Fibroblast of skin of abdomen (primary cell): ENCODE data around the gene AJUBA.
A peak's percentile ranks its signal among the peaks of the same experiment; 100 is the strongest.
"Not testable (repeated sequence)": the region's sequence is repeated elsewhere in the genome, so short reads cannot be mapped to it uniquely, and the experiment has no call there.

Experiments
- DNase-seq: peaks from one replicate; pipeline ENCODE4 v3.0.0-alpha.2; 2013

Gene AJUBA

GRCh38 chr14:23006188-23006534, 23.8 kb upstream of the AJUBA start:
- no peak for DNase-seq

DNA sequence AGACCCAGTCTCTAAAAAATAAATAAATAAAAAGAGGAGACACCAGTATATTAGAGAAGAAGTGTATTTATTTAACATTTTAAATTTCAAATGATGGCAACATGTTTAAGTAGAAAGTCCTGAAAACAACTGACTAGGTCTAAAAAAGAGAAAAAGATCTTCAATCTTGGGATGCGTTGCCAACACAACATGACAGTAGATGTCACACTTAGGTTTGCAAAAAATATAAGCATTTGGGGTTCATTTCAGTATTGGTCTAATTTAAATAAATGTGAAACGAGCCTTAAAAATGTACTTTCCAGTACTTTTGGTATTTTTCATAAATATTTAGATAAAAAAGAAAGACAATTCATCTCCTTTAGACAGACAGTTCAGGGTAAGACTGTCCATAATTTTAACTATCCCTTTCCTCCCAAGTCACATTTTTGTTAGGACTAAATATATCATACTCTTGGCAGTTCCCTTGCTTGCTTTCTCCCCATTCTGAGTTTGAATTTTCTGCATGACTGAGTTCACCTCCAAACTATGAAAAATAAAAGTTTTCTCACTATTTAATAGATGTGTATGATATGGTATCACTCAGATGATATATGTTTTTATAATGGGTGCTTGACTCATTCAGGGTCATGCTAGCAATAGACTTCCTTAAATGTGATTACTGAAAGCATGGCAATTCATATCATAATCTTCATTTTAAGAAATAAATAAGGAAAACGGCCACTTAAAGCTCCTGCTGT, 23.3 kb upstream of the AJUBA start:
- no peak for DNase-seq

DNA sequence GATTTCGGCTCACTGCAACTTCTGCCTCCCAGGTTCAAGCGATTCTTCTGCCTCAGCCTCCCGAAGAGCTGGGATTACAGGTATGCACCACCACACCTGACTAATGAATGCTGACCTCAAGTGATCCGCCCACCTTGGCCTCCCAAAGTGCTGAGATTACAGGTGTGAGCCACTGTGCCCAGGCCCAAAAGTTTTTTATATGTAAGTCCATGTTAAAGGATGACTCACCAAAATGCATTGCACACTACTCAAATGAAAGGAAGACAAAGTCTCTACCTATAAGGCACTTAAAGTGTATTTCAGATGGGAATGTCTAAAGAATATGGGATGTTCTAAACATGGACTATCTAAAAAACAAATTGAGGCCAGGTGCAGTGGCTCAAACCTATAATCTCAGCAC, 21.9 kb upstream of the AJUBA start:
- DNase-seq = not testable (repeated sequence)

GRCh38 chr14:23002592-23002991, 20.2 kb upstream of the AJUBA start:
- DNase-seq = no peak

DNA sequence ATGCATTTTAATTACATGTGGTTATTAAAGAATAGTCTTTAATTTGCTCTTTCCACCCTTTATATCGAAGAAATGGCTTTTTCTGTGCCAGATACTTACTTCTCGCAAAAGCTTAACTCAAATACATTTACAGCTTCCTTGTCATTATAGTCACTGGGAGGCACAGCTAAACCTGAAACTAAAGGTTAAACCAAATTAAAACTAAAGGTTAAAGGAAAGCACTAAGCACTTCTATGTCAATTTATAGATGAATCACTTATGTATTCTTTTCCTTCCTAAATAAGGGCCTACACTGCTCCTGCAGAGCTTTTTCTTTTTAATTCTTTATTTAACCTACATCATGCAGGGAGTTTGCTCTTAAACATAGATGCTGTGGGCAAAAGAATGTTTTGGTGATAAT, 18.5 kb upstream of the AJUBA start:
- no peak for DNase-seq

DNA sequence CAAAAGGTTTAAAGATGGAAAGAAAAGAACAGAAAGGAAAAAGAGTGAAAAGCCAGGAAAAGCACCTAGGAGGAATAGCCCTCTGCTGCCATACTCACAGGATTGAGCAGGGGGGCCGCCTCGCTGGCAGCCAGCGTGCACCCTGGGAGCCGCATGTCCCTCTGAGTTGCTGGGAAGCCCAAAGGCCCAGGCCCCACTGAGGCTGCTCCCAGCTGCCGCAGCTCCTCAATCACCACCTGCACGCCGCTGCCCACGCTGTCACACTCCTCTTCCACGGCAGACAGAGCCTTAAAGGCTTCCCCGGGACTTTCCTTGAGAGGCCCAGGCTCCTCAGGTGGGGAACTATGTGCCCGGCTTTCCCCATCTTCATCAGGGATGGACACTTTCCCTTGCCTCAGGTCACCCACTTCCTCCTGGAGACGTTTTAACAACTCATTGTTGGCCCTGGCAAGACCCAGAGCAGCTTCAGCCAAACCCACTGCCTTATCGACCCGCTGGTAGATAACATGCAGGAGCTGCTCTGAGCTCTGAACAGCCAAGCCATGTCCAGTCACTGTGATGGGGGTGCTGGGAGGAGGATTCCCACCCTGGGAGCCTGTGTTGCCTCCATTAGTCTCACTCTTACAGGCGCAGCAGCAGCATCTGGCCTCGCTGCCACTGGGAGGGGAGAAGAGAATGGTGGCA, 16.1 kb upstream of the AJUBA start:
- DNase-seq = no peak

GRCh38 chr14:22997676-22998323, 15.4 kb upstream of the AJUBA start:
- DNase-seq = no peak

DNA sequence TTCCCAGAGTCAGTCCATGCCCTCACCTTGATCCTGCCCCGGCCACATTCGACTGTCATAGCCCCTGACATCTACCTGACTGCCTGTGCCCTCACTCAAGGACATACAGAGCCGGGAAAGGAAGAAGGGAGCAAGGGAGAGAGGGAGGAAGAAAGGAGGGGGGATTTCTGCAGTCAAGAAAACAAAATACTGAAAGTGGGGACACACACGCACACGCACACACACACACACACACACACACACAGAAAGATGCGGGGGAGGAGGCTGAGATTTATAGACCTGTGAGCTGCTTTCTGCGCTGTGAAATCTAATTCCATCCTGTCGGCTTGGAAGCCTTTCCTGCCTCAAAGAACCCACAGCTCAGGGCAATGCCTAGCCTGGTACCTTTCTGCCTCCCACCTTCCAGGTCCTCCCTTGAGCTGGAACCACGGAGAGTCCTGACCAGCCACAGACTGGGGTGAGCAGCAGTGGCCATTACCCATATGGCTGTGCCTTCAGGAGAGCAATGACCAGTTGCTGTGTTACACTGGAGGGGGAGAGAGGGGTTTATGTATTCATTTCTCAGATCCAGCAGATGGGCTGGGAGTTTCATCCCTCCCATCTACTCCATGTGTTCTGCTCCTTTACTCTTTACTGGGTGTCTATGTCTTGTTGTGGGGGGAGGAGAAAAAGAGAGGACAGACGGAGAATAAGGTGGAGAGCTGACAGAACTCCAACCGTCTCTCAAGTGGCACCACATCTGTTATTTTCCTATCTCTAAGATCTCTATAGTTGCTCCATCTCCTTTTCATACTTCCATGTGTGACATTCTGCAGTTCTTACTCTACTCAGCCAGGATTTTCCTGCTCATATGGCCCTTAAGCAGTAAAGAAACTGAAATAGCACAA, 14.7 kb upstream of the AJUBA start:
- peak; percentile 61 for DNase-seq

GRCh38 chr14:22995889-22996625, 13.7 kb upstream of the AJUBA start:
- no peak for DNase-seq

- DNase-seq = peak; percentile 68
Observed at GRCh38 chr14:22994762-22995275, 12.5 kb upstream of the AJUBA start.

DNA sequence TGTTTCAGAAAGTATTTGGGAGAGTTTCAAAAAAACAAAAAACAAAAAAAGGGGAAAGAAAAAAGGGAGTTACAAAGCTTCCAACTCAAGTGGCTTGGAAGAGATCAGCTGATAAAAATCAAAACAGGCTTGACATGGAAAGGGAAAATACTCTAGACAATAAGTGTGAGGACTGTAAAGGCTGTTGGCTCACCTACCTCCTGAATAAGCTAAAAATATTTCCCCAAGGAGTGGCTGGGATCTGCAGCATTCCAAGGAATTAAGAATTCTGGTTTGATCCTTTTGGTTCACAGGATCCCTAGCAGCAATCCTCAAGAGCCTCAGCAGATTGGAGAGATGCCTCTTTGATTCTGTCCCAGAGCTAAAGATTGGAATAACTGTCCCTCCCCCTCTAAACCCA, 11.2 kb upstream of the AJUBA start:
- DNase-seq = no peak

GRCh38 chr14:22991852-22992251, 9.5 kb upstream of the AJUBA start:
- no peak for DNase-seq

DNA sequence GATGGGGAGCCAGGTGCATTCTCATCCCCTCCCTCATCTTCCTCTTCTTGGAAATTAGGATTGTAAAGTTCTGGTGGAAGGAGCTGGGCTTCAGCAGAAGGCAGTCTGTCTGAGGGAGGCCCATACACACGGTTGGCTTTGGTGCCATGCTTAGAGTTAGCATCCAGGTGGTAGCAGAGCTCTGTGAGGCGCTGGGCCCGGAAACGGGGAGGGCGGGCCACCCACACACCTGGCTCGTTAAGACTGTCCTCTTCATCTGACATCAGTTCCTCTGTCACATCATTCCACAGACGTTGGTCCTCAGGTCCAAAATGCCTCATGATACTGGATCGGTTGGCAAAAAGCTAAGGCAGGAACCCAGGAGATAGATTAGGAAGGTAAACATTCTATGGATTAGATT, 4.9 kb upstream of the AJUBA start:
- no peak for DNase-seq

GRCh38 chr14:22986508-22987054, 4.2 kb upstream of the AJUBA start:
- peak; percentile 77 for DNase-seq

- DNase-seq = no peak
Observed at GRCh38 chr14:22985894-22986507, 3.6 kb upstream of the AJUBA start.

DNA sequence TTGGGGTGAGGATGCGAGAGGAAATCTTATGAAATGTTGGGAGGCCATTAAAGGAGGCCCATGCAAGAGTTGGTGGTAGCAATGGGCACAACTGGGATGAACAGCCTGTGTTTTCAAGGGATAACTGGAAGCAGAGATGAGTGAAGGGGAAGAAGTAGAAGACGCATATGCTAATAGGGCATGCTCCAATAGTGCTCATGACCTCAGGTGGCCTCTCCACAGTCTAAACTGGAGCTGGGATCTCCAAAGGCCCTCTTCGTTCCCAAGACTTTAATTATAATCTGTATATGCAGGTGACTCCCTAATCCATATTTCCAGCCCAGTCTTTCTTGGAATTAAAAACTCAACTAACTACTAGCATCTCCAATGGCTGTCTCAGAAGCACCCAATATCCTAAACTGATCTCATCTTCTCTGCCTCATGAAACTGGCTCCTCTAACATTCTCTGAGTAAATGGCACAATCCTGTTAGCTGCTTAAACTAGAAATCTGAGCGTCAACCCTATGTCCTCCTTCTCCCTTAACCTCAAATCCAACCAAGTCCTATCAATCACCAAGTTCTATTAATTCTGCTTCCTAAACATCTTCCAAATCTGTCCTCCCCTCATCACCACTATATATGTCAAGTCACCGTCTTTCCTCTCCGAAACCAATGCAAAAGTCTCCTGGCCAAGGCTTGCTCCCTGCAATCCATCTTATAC, 2.8 kb upstream of the AJUBA start:
- DNase-seq = no peak

DNA sequence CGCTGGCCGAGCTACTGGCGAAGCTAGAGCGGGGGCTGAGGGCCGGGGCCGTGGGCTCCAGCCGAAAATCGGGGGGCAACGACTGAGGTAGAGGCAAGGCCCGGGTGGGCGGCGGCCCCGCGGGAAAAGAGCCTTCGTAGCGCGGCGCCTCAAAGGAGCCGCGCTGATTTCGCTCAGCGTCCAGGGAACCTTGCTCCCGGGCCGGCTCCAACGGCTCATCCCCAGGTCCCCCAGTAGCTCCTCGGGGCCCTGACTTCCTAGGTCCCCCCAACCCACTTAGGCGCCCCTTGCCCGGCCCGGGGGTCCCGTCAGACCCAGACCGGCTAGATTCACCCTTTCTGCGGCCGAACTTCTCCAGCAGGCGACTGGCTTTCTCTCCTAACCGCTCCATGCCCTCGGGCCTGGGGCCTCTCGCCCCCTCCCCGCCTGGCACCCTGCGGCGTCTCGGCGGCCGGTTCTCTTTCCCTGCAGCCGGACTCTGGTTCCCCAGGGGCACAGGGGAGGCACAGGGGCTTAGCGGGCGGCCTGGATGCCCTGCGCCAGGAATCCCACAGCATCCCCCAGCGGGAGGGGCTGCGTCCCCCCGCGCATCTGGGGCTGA, 375 bp downstream of the AJUBA start:
- DNase-seq = no peak

- DNase-seq = no peak
Observed at GRCh38 chr14:22981090-22981875, 1.1 kb downstream of the AJUBA start.

- peak; percentile 72 for DNase-seq
Observed at GRCh38 chr14:22980672-22981089, 1.7 kb downstream of the AJUBA start.
